GM21528 (cell line): ENCODE data around the gene DIDO1.
A peak's percentile ranks its signal among the peaks of the same experiment; 100 is the strongest.

Experiments used
- ATAC-seq: cut with Tn5 transposase; IDR thresholded peaks from one replicate; pipeline ENCODE4 v1.9.1; 2021; ENCODE audit warnings: mild to moderate bottlenecking, moderate library complexity; ENCODE audit not compliant: unreplicated experiment, low FRiP score

DIDO1 gene

DNA sequence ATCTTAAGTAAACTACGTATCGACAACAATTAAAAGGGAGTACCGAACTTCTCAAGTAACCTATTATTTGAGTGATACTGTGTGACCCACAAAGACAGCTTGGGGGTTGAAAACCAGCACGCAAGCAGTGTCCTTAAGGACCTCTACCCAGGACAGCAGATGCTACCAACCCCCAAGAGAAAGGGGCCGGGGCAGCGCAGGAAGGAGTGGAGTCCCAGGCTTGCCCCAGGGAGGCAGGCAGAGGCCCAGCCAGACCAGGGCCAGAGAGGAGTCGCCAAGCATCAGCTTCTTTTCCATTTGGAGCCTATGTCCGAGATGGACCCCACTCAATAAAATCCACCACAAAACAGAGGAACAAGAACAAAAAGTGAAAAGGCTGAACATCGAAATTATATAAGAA lies 11.9 kb downstream of the DIDO1 start:
- no peak for ATAC-seq

DNA sequence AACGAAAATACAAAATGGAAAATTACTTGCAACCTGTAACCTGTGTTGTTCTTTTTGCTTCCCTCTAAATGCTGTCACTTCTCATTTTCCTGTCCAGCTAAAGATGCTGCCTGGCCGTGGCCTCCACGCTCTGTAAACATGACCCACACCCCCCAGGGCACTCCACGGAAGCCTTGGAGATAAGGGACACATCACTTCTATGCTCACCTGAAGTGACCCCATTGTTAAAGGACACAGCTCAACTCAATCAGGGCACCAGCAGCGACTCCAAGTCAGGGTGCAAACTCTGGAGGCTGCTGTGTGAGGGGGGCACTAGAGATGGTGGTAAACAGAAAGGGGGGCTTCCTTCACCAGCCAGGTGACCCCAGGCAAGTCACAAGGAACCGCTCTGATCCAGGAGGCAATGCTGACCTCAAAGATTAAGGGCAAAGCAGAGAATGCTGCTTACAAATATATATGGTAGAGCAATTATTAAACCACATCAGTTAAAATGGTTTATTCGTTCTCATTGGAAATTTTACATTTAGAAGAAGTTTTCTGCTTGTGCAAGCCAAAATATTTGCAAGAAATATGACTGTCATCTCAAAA lies 13.2 kb downstream of the DIDO1 start:
- ATAC-seq, result no peak

DNA sequence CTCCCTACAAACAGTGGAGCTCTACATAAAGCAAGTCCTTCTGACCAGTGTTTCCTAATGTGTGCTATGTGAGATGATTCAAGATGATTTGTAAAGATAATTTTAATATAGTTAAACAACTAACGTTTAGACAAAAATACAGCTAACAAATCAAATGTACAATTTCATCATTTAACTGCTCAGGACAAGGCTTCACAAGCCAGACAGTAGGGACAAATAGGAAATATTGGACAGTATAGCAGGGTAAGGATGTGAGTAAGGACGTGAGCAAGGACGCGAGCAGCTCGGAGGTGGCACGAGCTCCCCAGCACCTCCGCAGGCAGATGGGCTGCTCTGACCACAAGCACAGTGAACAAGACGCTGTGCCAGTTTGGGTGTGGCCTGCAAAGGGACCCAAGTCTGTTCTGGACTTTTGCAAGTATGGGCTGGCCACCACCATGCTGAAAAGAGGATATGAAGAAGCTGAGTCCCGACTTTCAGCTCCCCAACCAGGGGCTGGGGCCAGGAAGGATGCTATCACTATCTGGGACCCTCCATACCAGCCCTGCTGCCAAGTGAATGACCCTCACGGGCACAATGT lies 14.5 kb downstream of the DIDO1 start:
- no peak for ATAC-seq

DNA sequence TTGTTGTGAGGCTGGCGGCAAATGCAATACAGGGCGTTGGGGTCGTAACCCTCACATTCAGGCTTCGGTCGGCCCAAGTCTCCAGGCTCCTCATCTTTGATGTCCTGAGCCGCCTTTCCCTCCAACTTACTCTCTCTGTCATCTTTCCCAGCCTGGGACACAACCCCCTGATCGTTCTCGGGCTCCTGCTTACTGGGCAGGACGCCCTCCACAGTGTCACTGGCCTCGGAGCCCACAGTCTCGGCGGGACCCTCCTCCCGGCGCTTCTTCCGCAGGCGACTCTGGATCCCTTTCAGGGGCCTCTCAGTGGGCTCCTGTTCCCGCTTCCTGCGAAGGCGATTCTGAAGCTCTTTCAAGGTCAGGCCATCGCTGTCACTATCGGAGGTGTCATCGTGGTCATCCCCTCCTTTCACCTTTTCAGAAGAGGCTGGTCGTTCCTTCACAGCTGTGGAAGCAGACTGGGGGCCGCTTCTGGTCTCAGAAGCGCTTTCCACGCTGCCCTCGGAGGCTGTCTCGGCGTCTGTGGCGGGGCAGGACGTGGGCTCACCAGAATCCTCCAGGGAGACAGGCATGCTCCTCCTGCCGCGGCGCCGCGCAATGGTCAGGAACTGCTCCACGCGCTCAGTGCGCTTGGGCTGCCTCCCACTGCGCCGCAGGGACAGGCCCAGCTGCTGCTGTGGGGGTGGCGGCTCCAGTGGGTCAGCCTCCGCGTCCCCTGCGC lies 15.4 kb downstream of the DIDO1 start:
- ATAC-seq, result no peak

GRCh38 chr20:62910217-62910766 lies 16.0 kb downstream of the DIDO1 start:
- ATAC-seq, result no peak

DNA sequence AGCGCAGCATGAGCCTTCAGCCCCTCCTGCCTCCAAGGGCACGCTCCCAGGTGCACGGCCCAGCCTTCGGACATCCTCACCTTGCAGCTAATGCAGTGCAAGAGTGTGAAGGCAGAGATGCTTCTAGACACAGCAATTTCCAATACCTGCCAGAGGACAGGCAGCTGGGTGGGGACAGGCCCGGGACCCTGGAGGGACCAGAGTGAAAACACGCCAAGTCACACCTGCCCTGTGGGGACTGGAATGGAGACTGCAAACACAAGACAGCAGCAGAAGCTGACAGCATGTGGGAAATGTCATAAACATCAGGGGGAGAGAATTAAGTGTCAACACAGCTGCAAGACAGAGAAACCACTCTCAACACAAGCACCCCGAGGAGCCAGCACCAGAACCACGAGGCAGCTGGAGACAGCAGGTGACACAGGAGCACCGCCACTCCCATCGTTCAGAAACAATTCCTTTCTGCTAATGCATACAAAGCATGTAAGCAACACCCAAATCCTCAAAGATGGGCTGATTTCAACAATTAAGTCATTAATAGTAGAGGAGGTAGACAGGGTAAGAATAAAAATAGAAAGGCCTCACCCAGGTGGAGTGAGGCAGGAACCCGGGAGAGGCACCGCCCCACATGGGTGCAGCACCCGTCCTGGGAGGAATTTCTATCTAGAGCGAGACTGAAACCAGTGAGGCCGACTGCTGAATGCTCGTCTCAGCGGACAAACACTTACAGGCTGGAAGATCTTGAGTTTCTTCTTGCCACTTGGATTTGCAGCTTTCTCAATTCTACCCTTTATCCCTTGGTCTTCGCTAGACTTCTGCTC lies 17.1 kb downstream of the DIDO1 start:
- ATAC-seq, result no peak

- no peak for ATAC-seq
Measured at GRCh38 chr20:62907384-62908317, 18.7 kb downstream of the DIDO1 start.

GRCh38 chr20:62906647-62907375 lies 19.5 kb downstream of the DIDO1 start:
- no peak for ATAC-seq

- no peak for ATAC-seq
Measured at GRCh38 chr20:62906209-62906608, 20.1 kb downstream of the DIDO1 start.

- no peak for ATAC-seq
Measured at GRCh38 chr20:62905536-62906117, 20.7 kb downstream of the DIDO1 start.

DNA sequence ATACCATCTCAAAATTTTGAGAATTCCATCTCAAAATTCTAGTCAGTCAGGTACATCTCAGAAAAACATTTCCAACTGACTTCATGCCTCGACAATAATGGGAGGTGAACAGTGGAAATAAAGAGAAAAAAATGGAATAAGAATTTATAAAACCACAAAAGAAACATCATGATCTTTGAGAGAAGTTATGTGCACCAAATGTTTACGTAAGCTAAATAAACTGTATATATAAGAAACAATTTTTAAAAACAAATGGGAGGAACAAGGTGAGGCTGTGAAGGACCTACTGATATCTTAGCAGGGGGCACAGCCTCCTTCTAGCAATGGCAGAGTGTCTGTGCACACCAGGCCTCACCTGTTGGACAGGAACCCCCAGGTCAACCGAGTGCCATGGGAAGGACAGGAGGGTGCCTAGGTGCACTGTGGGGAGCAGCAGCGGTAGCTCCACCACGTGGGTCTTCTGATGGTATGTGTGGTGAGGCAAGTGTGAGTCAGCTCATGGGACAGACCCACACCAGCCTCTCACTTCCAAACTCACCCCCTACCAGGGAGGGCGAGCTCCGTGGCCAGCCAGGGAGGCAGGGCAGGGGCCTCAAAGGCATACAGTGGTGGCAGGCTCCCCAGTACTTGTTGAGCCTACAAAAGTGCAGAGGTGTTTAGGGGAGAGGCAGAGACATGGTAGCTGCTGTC lies 23.2 kb downstream of the DIDO1 start:
- ATAC-seq, result no peak

- ATAC-seq, result no peak
Measured at GRCh38 chr20:62901891-62902290, 24.4 kb downstream of the DIDO1 start.

DNA sequence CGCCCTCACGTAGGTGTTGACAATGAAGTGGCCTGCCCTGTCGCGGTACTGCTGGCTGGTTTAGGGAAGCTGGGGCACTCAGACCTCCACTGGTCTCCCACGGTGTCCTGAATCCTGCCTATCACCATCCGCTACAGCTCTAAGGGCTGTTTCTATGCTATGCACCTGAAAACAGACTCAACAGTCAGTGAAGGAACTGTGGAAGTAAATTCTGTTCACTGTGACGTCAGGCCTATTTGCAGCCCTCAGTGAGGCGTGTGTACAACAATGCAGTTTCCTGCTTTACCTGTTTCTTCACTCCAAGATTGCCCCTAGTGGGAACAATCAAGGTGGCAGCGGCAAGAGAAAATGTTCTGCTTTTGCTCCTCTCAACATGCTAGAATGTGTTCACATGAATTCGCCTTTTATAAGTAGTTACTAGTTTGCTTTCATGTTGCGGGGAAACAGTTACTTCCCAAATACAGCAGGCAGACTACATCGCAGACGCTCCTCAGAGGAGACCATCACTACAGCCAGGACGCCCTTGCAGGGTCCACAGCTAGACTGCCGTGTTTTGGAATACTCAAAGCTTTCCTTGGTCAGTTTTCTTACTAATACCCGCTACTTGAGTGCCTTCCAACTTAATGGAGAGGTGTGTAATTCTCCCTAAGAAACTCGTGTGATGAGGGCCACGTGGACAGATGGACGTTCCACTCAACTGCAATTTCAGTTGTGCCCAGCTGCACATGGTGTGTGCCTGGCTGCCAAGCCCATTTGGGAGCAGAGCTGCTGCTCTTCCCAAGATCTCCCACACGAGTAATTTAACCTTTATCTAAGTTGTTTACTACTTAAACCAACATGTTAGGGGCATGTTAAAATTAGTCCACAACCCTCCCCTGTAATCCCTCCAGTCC lies 25.4 kb downstream of the DIDO1 start:
- ATAC-seq, result no peak

- ATAC-seq, result peak; percentile 68
Measured at GRCh38 chr20:62900052-62900691, 26.1 kb downstream of the DIDO1 start.

GRCh38 chr20:62899633-62900051 lies 26.7 kb downstream of the DIDO1 start:
- ATAC-seq, result no peak

GRCh38 chr20:62898970-62899632 lies 27.2 kb downstream of the DIDO1 start:
- ATAC-seq, result no peak
